ENCODE results near the gene ITFG1. TPM values are rescaled to one million over a fixed set of nuclear protein-coding genes. Genes with fewer than 3 reads are reported as not detected.

Gene ITFG1
- 10 to 100 TPM; 18.6 to 39.0 (median 28.5) TPM for polyA plus RNA-seq (ENCODE audit: low read depth in 6 of 6)

DNA sequence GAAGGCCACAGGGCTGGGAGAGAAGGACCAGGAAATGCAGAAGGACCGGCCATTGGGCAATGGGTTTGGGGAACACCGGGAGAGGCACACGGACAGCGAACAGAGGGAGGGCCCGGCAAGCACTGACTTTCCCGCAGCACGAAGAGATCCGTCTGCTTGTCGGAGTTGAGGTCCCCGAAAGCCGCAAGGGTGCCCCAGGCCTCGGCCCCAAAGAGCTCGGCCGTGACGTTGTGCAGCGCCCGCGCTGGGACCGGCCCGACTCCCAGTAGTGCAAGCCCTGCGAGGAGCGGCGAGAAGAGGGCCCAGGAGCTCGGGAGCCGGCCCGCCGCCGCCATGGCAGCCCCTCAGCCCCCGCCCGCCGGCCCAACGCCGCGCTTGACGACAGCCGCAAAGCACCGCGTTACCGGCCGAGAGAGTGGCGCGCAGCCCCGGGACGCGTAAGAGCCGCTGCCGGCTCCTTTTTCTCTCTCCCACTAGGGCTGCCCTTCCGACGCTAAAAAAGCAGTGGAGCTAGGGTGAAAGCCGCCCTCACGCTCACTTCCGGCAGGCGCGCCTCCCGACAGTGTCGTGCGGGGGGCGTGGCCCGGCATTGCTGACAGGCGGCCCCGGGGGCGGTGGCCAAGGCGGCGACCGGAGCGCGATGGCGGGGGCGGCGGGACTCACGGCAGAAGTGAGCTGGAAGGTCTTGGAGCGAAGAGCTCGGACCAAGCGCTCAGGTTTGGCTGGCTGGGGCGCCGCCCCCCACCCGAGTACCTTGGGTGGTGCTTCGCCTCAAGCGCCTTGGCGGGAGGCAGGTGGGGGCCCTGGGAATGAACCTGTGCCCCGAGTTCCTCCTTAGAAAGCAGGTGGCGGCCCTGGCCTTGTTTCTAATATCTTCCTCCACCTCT is at the start of gene ITFG1, which contains the start of gene PHKB:
Gene ITFG1 (minus strand): TSS at position 353 of the 887 bp plus-strand sequence. CDS start 18 bp downstream, at position 335.
Gene PHKB (plus strand): TSS at position 621 of the 887 bp plus-strand sequence. CDS start 20 bp downstream, at position 641.
- H3K27ac Mint-ChIP-seq, result peak within 1 kb of the TSS; percentile 92 to 100 (median 96)
- ATAC-seq (ENCODE audit: low read depth in 2 of 2) (peak; percentile 88 to 90), DNase-seq (peak; percentile 96)
- peak within 1 kb of the TSS; percentile 90 to 99 (median 96) for H3K4me3 Mint-ChIP-seq
- H3K36me3 Mint-ChIP-seq, result peaks cover 6 to 10% of the 10 kb centered on the region in 2 donors
- H3K9me3 Mint-ChIP-seq, result no peaks in the 10 kb centered on the region
- peaks cover 41 to 78% (median 59%) of the 10 kb centered on the region in 3 donors for H3K4me1 Mint-ChIP-seq
- H3K27me3 Mint-ChIP-seq, result no peaks in the 10 kb centered on the region

DNA sequence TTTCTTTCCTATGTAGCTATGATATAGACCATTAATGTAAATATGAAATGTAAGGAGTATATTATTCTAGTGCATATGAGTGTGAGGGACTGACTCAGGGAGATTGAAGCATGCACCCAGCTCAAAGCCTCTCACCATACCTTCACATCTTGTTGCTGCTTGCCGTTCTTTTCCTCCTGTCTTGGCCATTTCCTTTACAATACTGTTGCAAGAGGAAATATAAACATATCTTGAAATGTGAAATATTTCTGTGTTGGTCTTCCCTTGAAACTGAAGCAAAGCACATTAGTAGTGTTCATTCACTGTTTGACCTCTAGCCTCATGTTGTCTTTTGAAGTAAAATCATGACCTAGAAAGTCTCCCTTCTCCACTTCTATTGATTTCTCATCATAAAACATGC is 46.8 kb upstream of the ITFG1 start:
- Mint-ChIP-seq H3K27me3 (no peaks in the 10 kb centered on the region), H3K27ac (peak overlapping the region in 1 of 6 donors; percentile 60), H3K4me1 (peaks cover 5 to 24% (median 7%) of the 10 kb centered on the region in 3 donors), H3K4me3 (peak overlapping the region in 3 of 8 donors; percentile 12 to 32 (median 20)), H3K36me3 (peaks cover 20 to 43% of the 10 kb centered on the region in 2 donors), H3K9me3 (peaks cover 0 to 2% (median 0%) of the 10 kb centered on the region in 7 donors)
- DNase-seq, result no peak
- ATAC-seq (ENCODE audit: low read depth in 2 of 2), result no peak

DNA sequence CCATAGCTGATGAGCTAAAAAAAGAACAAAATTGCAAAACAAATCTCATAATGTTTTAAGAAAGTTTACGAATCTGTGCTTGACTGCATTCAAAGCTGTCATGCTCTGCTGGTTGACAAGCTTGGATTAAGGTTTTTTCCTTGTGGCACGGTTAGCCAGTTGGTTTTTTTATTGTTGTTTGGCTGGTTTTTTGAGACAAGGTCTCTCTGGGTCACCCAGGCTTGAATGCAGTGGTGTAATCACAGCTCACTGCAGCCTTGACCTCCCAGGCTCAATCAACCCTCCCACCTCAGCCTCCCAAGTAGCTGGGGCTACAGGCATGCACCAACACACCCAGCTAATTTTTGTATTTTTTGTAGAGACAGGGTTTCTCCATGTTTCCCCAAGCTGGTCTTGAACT is 45.9 kb upstream of the ITFG1 start:
- H3K27me3 Mint-ChIP-seq, result no peaks in the 10 kb centered on the region
- peaks cover 5 to 24% (median 7%) of the 10 kb centered on the region in 3 donors for H3K4me1 Mint-ChIP-seq
- peak overlapping the region in 3 of 8 donors; percentile 32 to 59 (median 47) for H3K4me3 Mint-ChIP-seq
- peak; percentile 23 to 42 for ATAC-seq (ENCODE audit: low read depth in 2 of 2)
- H3K27ac Mint-ChIP-seq, result peak overlapping the region in 5 of 6 donors; percentile 24 to 81 (median 38)
- H3K9me3 Mint-ChIP-seq, result peaks cover 0 to 2% (median 0%) of the 10 kb centered on the region in 7 donors
- peaks cover 20 to 38% of the 10 kb centered on the region in 2 donors for H3K36me3 Mint-ChIP-seq
- no peak for DNase-seq

DNA sequence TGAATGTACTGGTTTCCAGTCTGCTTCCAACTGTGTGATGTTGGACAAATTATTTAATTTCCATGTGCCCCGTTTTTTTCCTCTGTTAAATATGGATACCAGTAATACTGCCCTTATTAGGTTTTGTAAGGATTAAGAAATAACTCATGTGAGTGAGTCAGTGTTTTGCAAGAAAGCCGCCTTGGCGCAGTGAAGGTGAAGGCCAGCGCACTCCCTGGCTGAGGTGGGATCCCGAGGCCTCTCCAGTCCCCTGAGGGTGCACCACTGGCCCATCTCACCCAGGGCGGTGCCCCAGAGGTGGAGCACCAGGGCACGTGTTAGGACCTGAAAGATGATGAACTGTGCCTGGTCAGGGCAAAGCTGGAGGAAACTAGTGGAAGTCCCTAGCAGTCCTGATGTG is 43.7 kb upstream of the ITFG1 start:
- DNase-seq, result no peak
- Mint-ChIP-seq H3K27me3 (no peaks in the 10 kb centered on the region), H3K4me3 (no peak overlapping the region), H3K36me3 (peaks cover 21 to 35% of the 10 kb centered on the region in 2 donors), H3K4me1 (peaks cover 5 to 24% (median 7%) of the 10 kb centered on the region in 3 donors), H3K27ac (no peak overlapping the region), H3K9me3 (peaks cover 0 to 2% (median 0%) of the 10 kb centered on the region in 7 donors)
- ATAC-seq (ENCODE audit: low read depth in 2 of 2), result no peak

DNA sequence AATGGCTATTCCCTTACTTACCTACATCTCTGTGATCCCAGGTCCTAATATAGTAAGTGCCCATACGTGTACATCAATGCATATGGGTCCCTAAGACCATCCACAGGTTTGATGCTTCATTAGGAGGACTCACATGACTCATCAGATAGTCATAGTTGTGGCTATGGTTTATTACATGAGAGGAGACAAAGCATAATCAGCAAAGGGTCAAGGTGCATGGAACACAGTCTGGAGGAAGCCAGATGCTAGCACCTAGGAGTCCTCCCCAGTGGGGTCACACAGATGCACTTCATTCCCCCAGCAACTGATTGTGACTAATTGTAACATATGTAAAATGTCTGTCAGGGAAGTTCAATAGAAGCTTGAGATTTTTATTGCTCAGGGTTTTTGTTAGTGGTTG is 43.1 kb upstream of the ITFG1 start:
- H3K27ac Mint-ChIP-seq, result no peak overlapping the region
- H3K36me3 Mint-ChIP-seq, result peaks cover 27 to 35% of the 10 kb centered on the region in 2 donors
- DNase-seq, result no peak
- no peaks in the 10 kb centered on the region for H3K27me3 Mint-ChIP-seq
- no peak overlapping the region for H3K4me3 Mint-ChIP-seq
- no peak for ATAC-seq (ENCODE audit: low read depth in 2 of 2)
- peaks cover 0 to 2% (median 0%) of the 10 kb centered on the region in 7 donors for H3K9me3 Mint-ChIP-seq
- H3K4me1 Mint-ChIP-seq, result peaks cover 5 to 24% (median 7%) of the 10 kb centered on the region in 3 donors

DNA sequence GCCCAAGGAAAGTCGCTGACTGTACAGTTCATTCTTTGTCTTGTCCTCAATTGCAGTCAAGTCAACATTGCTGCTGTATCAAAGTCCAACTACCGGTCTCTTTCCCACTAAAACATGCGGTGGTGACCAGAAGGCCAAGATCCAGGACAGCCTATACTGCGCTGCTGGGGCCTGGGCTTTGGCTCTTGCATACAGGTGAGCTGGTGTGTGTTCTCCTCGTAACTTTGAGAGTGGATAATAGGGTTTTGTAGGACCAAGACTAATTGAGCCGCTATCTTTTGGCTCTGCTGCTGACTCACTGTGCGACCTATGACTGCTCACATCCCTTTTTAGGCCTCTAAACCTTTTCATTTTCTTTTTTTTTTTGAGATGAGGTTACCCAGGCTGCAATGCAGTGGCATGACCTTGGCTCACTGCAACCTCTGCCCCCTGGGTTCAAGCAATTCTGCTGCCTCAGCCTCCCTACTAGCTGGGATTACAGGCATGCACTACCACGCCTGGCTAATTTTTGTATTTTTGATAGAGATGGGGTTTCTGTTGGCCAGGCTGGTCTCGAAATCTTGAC is 38.9 kb upstream of the ITFG1 start:
- peaks cover 26 to 39% of the 10 kb centered on the region in 2 donors for H3K36me3 Mint-ChIP-seq
- peaks cover 4 to 19% (median 6%) of the 10 kb centered on the region in 3 donors for H3K4me1 Mint-ChIP-seq
- H3K4me3 Mint-ChIP-seq, result no peak overlapping the region
- no peak for ATAC-seq (ENCODE audit: low read depth in 2 of 2)
- H3K27me3 Mint-ChIP-seq, result no peaks in the 10 kb centered on the region
- DNase-seq, result no peak
- H3K9me3 Mint-ChIP-seq, result no peaks in the 10 kb centered on the region
- H3K27ac Mint-ChIP-seq, result peak overlapping the region in 1 of 6 donors; percentile 16

DNA sequence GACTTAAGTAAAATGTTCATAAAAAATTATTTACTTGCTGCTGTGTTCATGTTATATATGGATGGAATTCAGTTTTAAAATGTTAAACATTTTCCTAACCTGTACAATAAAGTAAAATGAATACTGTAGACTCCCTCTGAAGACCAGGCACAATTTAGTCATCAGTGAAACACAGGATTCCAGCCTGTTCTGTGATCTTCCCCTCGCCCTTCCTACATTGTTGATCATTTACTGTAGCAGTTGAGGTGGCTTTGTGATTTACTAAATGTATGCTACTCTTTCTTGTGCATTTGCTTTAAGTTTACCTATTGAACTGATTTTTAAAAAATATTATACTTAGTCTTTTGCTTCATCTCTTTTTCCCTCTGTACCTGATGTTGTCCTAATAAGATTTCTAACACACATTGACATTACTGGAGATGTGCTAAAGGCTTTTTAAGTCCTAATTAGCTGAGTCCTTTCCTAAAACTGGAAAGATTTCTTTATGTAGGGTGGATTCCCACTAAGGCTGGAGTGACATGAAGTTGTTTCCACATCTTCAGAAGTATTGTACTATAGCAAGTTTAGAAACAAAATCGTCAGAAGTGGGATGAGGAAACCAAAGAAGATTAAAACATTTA is 38.3 kb upstream of the ITFG1 start:
- ATAC-seq (ENCODE audit: low read depth in 2 of 2), result no peak
- H3K27ac Mint-ChIP-seq, result peak overlapping the region in 1 of 6 donors; percentile 16
- H3K9me3 Mint-ChIP-seq, result no peaks in the 10 kb centered on the region
- peaks cover 6 to 25% (median 7%) of the 10 kb centered on the region in 3 donors for H3K4me1 Mint-ChIP-seq
- H3K27me3 Mint-ChIP-seq, result no peaks in the 10 kb centered on the region
- H3K36me3 Mint-ChIP-seq, result peaks cover 22 to 34% of the 10 kb centered on the region in 2 donors
- DNase-seq, result no peak
- no peak overlapping the region for H3K4me3 Mint-ChIP-seq

DNA sequence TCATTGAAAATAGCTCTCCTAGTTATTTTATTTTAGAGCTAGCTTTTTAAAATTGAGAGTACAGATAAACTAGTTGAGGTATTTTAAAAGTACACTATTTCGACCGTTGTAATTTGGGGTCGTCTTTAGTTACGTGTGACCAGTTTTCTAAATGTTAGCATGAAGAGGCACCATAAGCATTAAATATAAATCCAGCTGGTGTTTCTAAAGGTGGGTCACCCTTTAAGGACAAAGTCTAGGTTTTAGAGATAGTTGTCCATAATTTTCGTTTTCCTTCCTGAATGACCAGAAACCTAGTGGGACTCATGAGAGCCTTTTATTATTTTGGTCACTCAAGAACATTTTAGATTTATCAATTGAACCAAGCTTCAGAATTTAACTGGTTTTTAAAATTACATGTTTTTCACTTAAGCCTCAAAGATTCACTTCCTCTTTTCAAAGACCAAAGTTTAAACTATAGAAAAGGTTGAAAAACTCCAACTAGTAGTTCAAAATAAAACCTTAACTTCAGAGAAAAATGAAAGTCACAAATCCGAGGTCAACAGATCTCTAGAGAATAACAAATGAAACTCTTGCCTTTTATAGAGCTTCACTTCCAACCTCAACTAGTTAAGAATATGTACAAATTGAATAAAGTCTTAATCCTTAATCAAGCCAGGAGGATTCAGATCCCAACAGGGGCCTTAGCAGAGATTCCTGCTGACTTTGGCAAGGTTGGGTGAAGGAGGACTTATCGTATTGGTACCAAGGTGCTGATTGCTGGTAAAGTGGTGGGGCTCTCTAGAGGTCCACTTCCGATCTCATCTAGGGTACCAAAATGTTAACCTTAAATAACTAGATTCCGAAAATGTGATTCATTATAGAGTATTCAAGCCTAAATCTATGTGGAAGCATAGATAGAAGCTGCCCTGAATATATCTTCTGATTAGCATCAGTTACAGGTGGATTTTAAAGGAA is 32.8 kb upstream of the ITFG1 start:
- Mint-ChIP-seq H3K4me3 (peak overlapping the region; percentile 81 to 98 (median 93)), H3K27ac (peak overlapping the region; percentile 85 to 99 (median 97)), H3K27me3 (no peaks in the 10 kb centered on the region), H3K36me3 (peaks cover 8 to 15% of the 10 kb centered on the region in 2 donors), H3K4me1 (peaks cover 20 to 58% (median 22%) of the 10 kb centered on the region in 3 donors), H3K9me3 (peaks cover 0 to 32% (median 20%) of the 10 kb centered on the region in 7 donors)
- DNase-seq (peak; percentile 45), ATAC-seq (ENCODE audit: low read depth in 2 of 2) (peak; percentile 66 to 67)

DNA sequence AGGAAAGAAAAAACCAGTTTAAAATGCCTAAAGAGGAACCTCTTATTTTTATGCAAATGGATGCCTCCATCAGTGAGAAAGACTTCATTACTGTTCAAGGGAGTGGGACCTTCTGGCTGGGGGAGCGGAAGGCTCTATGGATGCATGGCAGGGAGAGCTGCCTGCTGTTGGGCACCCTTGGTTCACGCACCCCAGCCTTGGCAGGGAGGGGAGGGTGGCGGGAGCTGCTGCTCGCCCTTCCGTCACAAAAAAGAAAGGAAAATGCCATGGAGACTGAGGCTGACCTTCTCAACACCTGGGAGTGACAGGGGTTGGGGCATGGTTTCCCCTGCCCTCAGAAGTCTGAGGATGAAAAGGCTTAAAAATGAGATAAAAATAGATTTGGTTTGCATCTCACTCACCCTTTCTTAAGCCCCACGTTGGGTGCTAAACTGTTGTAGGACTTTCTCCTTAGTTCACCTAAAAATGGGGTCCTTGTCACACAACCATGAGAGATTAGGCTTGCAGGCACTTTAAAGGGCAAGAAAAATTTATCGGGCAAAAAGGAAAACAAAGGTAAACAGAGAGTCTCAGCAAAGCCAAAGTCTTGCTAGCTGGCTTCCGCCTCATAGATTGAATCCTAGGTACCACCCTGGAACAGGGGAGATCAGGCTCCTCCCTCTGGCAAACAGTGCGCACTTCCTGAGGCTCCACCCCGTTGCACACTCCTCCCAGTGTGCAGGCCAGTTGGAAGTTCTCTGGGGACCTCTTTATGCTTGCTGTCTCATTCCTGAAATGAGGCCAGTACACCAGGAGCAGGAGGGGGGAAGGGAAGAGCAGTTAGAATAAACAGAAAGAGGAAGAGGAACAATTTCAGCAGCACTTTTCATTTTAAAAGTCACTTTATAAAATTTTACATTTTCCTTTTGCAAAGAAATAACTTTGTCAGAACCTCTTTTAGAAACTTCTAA is 31.8 kb upstream of the ITFG1 start:
- Mint-ChIP-seq H3K4me3 (peak overlapping the region; percentile 81 to 98 (median 93)), H3K36me3 (peaks cover 8 to 10% of the 10 kb centered on the region in 2 donors), H3K27me3 (no peaks in the 10 kb centered on the region), H3K4me1 (peaks cover 20 to 58% (median 22%) of the 10 kb centered on the region in 3 donors), H3K9me3 (peaks cover 0 to 41% (median 27%) of the 10 kb centered on the region in 7 donors), H3K27ac (peak overlapping the region; percentile 85 to 99 (median 97))
- DNase-seq (peak; percentile 30), ATAC-seq (ENCODE audit: low read depth in 2 of 2) (peak; percentile 72 to 74)

DNA sequence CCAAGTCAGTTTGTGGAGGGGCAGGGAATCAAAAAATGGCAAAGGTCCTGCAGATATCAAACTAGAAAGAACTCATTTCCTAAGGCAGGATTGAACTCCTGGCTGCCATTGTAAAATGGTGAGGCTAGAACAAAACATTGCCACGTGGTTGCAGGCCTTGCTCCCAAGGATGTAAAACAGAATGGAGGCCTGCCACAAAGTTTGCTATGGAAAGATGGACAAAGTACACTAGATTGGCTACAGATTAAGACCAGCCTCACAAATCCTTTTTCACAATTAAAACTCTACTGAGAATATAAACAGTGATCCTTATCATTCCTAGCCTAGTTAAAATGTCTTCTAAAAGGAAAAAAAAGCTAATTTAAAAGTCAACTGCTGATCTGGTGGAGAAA is 31.2 kb upstream of the ITFG1 start:
- Mint-ChIP-seq H3K4me1 (peaks cover 20 to 58% (median 22%) of the 10 kb centered on the region in 3 donors), H3K4me3 (peak overlapping the region; percentile 81 to 98 (median 93)), H3K27ac (peak overlapping the region; percentile 82 to 99 (median 94)), H3K27me3 (no peaks in the 10 kb centered on the region), H3K36me3 (peaks cover 5 to 6% of the 10 kb centered on the region in 2 donors), H3K9me3 (peaks cover 0 to 44% (median 28%) of the 10 kb centered on the region in 7 donors)
- no peak for DNase-seq
- no peak for ATAC-seq (ENCODE audit: low read depth in 2 of 2)

DNA sequence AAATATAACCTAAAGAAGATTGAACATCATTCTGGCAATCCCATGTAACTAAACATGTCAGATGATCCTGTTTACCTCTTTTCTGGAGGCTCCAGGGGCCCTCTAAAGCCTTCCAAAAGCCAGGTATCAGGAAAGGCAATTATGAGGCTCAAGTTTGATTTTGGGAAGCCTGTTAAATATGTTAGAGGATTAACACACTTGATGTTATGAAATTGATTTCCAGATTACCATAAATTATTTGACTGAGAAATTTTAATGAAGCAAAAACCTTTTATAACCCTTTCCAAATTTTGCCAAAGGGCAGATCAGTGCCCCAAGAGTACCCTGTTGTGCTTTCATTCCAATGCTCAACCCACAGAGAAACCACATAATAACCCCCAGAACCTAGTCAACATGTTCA is 29.6 kb upstream of the ITFG1 start:
- ATAC-seq (ENCODE audit: low read depth in 2 of 2), result no peak
- H3K4me1 Mint-ChIP-seq, result peaks cover 18 to 51% (median 23%) of the 10 kb centered on the region in 3 donors
- no peaks in the 10 kb centered on the region for H3K27me3 Mint-ChIP-seq
- H3K36me3 Mint-ChIP-seq, result peaks cover 0 to 17% of the 10 kb centered on the region in 2 donors
- DNase-seq, result no peak
- H3K9me3 Mint-ChIP-seq, result peaks cover 0 to 47% (median 28%) of the 10 kb centered on the region in 7 donors
- peak overlapping the region in 3 of 8 donors; percentile 12 to 54 (median 32) for H3K4me3 Mint-ChIP-seq
- H3K27ac Mint-ChIP-seq, result peak overlapping the region in 3 of 6 donors; percentile 37 to 89 (median 85)

Data from naive B cell (primary cell).